Calu3 (cell line): ENCODE data around the gene TRIOBP. TPM values are rescaled to one million over a fixed set of nuclear protein-coding genes. Genes with fewer than 3 reads are reported as not detected.

ENCODE experiments used
- BruUV-seq: library from RNA; stranded (reverse); fragments of 400-500 nt; replicated peaks from 2 replicates; lab custom pipeline; 2021; lab: Mats Ljungman, UMichigan
- CTCF ChIA-PET: fragments of 300-600 bp; sonication (Branson Sonifier 250); formaldehyde crosslinking; loops from one replicate; lab custom pipeline; 2022; ENCODE audit warnings: antibody characterized with exemption; lab: Charles Lee
- DNase-seq: peaks from one replicate; pipeline ENCODE4 v3.0.0; 2022
- H3K27ac Mint-ChIP-seq: one replicate; pipeline ENCODE4 v1.8.0; 2022; ENCODE audit warnings: mixed read lengths; ENCODE audit not compliant: unreplicated experiment
- H3K27me3 Mint-ChIP-seq: one replicate; pipeline ENCODE4 v1.8.0; 2022; ENCODE audit warnings: mixed read lengths; ENCODE audit not compliant: unreplicated experiment
- H3K36me3 Mint-ChIP-seq: one replicate; pipeline ENCODE4 v1.8.0; 2022; ENCODE audit warnings: mild to moderate bottlenecking, moderate library complexity, mixed read lengths; ENCODE audit not compliant: insufficient read depth, unreplicated experiment
- H3K4me1 Mint-ChIP-seq: one replicate; pipeline ENCODE4 v1.8.0; 2022; ENCODE audit warnings: mild to moderate bottlenecking, low read depth, mixed read lengths; ENCODE audit not compliant: unreplicated experiment
- H3K4me3 Mint-ChIP-seq: one replicate; pipeline ENCODE4 v1.8.0; 2022; ENCODE audit warnings: mild to moderate bottlenecking, low read depth, moderate library complexity, mixed read lengths; ENCODE audit not compliant: unreplicated experiment
- H3K9me3 Mint-ChIP-seq: one replicate; pipeline ENCODE4 v1.8.0; 2022; ENCODE audit warnings: low read depth, mixed read lengths; ENCODE audit not compliant: unreplicated experiment
- CTCF ChIP-seq: fragments of 200-600 bp; IDR thresholded peaks from one replicate; pipeline ENCODE4 v1.8.0; 2022; ENCODE audit warnings: antibody characterized with exemption; ENCODE audit not compliant: unreplicated experiment
- intact Hi-C: fragments of 100-400 bp; cut with micrococcal nuclease; formaldehyde crosslinking; loops from one replicate; pipeline ENCODE4 v1.10.0; 2022; ENCODE audit not compliant: unreplicated experiment
- total RNA-seq: library from RNA; stranded (reverse); gene quantifications from 2 replicates; pipeline ENCODE4 v1.2.3, GENCODE V29; 2022

Gene TRIOBP
- total RNA-seq, 1 experiment from 2014 or later: 85.3 TPM

DNA sequence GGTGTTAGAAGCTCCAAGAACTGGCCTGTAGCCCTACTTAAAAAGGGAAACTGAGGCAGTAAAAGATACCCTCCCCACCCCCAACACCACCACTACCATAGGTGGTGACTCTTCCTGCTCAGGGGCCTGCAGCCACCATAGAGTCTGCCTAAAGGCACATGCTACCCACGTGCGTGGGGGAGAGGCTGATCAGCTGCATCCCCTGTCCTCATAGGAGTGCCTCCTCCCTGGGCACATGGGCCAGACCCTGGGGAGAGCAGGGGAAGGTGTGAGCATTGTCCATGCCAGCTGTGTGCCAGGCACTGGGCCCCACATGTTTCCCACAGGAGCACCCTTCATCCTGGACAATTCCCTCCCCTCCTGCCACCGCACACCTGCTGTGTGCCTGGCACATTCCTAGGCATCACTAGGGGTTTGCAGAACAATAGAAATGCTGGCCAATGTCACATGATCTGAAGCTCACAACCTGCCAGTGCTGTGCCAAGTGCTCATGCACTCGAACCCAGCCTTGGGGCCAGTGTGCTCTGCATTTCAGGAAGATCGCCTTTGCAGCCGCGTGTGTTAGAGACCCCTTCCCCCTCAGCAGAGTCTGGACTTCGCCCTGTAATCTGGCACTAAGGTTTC, 69.2 kb downstream of the TRIOBP start:
- TF ChIP-seq CTCF: no peak
- Mint-ChIP-seq H3K36me3 (peaks cover 63% of the 10 kb centered on the region), H3K27ac (no peak overlapping the region), H3K4me1 (no peaks in the 10 kb centered on the region), H3K4me3 (no peak overlapping the region), H3K9me3 (no peaks in the 10 kb centered on the region), H3K27me3 (no peaks in the 10 kb centered on the region)
- BruUV-seq: no TSS peak
- no peak for DNase-seq
- intact Hi-C loops: no loop called here
- CTCF ChIA-PET: no interaction called here

GRCh38 chr22:37768273-37768672, 71.4 kb downstream of the TRIOBP start:
- H3K9me3 Mint-ChIP-seq: no peaks in the 10 kb centered on the region
- no peaks in the 10 kb centered on the region for H3K27me3 Mint-ChIP-seq
- CTCF ChIA-PET: interaction anchor here (1.0 kb wide), 1 partner anchor 10 kb away, joined by 4 read pairs; no protein-coding TSS in a partner anchor
- intact Hi-C loops: no loop called here
- no peak overlapping the region for H3K4me3 Mint-ChIP-seq
- H3K36me3 Mint-ChIP-seq: peaks cover 70% of the 10 kb centered on the region
- no peak for DNase-seq
- no peak overlapping the region for H3K27ac Mint-ChIP-seq
- H3K4me1 Mint-ChIP-seq: no peaks in the 10 kb centered on the region
- no TSS peak for BruUV-seq
- peak; percentile 29 for TF ChIP-seq CTCF

GRCh38 chr22:37769056-37769455, 72.2 kb downstream of the TRIOBP start:
- no peaks in the 10 kb centered on the region for H3K4me1 Mint-ChIP-seq
- no TSS peak for BruUV-seq
- no peaks in the 10 kb centered on the region for H3K9me3 Mint-ChIP-seq
- peaks cover 71% of the 10 kb centered on the region for H3K36me3 Mint-ChIP-seq
- CTCF ChIA-PET: interaction anchor here (0.7 kb wide), 1 partner anchor 161 kb away, joined by 3 read pairs; the partner anchor contains the start of gene GGA1
- no peak for TF ChIP-seq CTCF
- H3K27ac Mint-ChIP-seq: no peak overlapping the region
- no peak for DNase-seq
- no peak overlapping the region for H3K4me3 Mint-ChIP-seq
- no peaks in the 10 kb centered on the region for H3K27me3 Mint-ChIP-seq
- intact Hi-C loops: no loop called here

DNA sequence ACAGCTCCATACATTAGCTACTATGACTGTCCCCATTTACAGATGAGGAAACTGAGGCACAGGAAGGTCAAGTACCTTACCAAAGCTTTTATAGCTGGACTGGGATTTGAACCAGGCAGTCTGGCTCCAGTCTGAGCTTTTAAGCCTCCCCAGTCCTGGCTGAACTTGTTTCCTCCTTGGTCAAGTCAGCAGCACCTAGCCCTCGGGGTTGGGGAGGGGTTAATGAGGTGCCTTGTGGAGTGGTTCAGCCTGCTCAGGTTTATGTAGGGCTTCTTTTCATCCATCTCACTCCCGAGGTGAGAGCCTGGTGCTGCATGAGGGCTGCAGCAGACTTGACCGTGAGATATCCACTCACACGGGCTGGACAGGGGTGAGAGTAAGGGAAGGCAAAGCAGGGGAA, 74.2 kb downstream of the TRIOBP start:
- intact Hi-C loops: no loop called here
- no peaks in the 10 kb centered on the region for H3K27me3 Mint-ChIP-seq
- H3K36me3 Mint-ChIP-seq: peaks cover 66% of the 10 kb centered on the region
- no peak overlapping the region for H3K4me3 Mint-ChIP-seq
- H3K4me1 Mint-ChIP-seq: peaks cover 7% of the 10 kb centered on the region
- no peak overlapping the region for H3K27ac Mint-ChIP-seq
- no peak for TF ChIP-seq CTCF
- BruUV-seq: no TSS peak
- H3K9me3 Mint-ChIP-seq: no peaks in the 10 kb centered on the region
- DNase-seq: no peak
- CTCF ChIA-PET: no interaction called here
